ENCODE results near the gene RAD51B. TPM values are rescaled to one million over a fixed set of nuclear protein-coding genes. Genes with fewer than 3 reads are reported as not detected.

The RAD51B gene
- total and polyA plus RNA-seq, 9 of the 15 experiments (the other 6 are each of a cell fraction or from before 2014, with no cell fraction given): 8.5 to 17.3 (median 11.3) TPM

DNA sequence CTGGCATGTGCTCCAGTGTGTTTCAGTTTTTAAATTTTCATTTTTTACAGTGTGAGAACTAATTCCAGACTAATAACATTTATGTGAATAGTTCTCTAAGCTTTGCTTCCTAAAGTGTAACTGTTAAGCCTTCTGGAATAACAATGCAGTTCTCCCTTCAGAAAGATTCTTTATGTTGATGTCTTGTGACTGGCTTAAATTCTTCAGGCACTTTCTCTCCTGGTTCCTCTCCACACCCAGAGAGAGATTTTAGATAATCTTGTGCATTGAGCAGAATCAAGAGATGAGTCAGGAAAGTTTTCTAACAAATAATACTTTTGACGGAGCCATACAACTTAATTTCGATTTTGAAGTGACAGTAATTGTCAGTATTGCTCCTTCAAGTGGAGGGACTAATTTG, 118.5 kb downstream of the RAD51B start:
- H4K20me1 ChIP-seq (replicated peaks; ENCODE audit: control insufficient read depth, insufficient read depth, low read length): 0 out of 2 replicates have a peak, but pooled peaks cover 3% of the 10 kb centered on the region
- DNase-seq (ENCODE audit: extremely low read depth in 1 of 4, low spot score in 3 of 4): no peak
- no peaks in the 10 kb centered on the region for H3K4me1 ChIP-seq (replicated peaks in 1 of 2; ENCODE audit: control insufficient read depth in 2 of 2, insufficient read depth in 2 of 2, low read length in 2 of 2)
- H3K9ac ChIP-seq (ENCODE audit: insufficient read depth in 1 of 2, low read depth in 2 of 2, low read length in 2 of 2): no peak overlapping the region
- no peak for ATAC-seq
- no peak for FAIRE-seq
- ChIA-PET CTCF (ENCODE audit: low intra/inter-chr PET ratio) (interaction anchor here (0.6 kb wide), 1 partner anchor 878 kb away, joined by 3 read pairs; no protein-coding TSS in a partner anchor), POLR2A (interaction anchor here (1.3 kb wide), 1 partner anchor 9 kb away, joined by 3 read pairs; no protein-coding TSS in a partner anchor)
- no peaks in the 10 kb centered on the region for H3K79me2 ChIP-seq (ENCODE audit: control insufficient read depth, insufficient read depth, low read length)
- intact Hi-C loops (cut with micrococcal nuclease) (no loop called here), in situ Hi-C loops (cut with MboI) (loop anchor here (10.0 kb wide), 1 partner anchor 887 kb away; no protein-coding TSS in a partner anchor)
- WGBS (ENCODE audit: insufficient coverage, low coverage, missing lambda C conversion rate): 20% methylated on average over 2 of the region's 2 CpGs
- TF ChIP-seq MECOM (CRISPR knock-in tag; IDR thresholded peaks at IDR 0.05): no peak
- TF ChIP-seq SMARCE1 (IDR thresholded peaks at IDR 0.05): no peak
- no peak for TF ChIP-seq NR4A1 (CRISPR knock-in tag; IDR thresholded peaks at IDR 0.05)
- no peak for TF ChIP-seq NR4A1 (tag; IDR thresholded peaks at IDR 0.05)
- TF ChIP-seq NFRKB (IDR thresholded peaks at IDR 0.05; ENCODE audit: low read depth): no peak
- H3K9me1 ChIP-seq (ENCODE audit: control insufficient read depth, insufficient read depth, low read length): no peaks in the 10 kb centered on the region
- H3K27me3 ChIP-seq (ENCODE audit: control insufficient read depth in 2 of 2, insufficient read depth in 2 of 2, low read length in 2 of 2): no peaks in the 10 kb centered on the region
- no peak overlapping the region for H2AFZ ChIP-seq (ENCODE audit: low read depth, low read length)
- H3K27ac ChIP-seq (ENCODE audit: extremely low read depth, low read depth, low read length): no peak overlapping the region
- no peak overlapping the region for H3K4me2 ChIP-seq (ENCODE audit: insufficient read depth, low read length)
- no peaks in the 10 kb centered on the region for H3K36me3 ChIP-seq (ENCODE audit: control insufficient read depth, insufficient read depth, low read length)
- no peaks in the 10 kb centered on the region for H3K9me3 ChIP-seq (replicated peaks; ENCODE audit: control insufficient read depth, insufficient read depth, low read depth, low read length)
- BruUV-seq (replicated peaks): no TSS peak
- no peak overlapping the region for H3K4me3 ChIP-seq

All from K562 (cell line).